ENCODE results near the gene LACC1. TPM values are rescaled to one million over a fixed set of nuclear protein-coding genes. Genes with fewer than 3 reads are reported as not detected.

Gene LACC1
- 2.6 and 4.1 TPM in 2 replicates for total RNA-seq (2014; rRNA removed; shearing (Covaris generic))
- 5.3 and 7.2 TPM in 2 replicates for polyA plus RNA-seq (2015; cell fraction: cytosol; rRNA removed)
- polyA plus RNA-seq (2015; cell fraction: nucleus; rRNA removed): 9.4 and 12.6 TPM in 2 replicates

- peak; percentile 21 for DNase-seq (ENCODE audit: low read depth)
These were observed at the start of gene LACC1 for GRCh38 chr13:43879755-43880181. LACC1 (plus strand) TSS chr13:43879904; CDS start chr13:43880986, 1,082 bp downstream.

GRCh38 chr13:43830497-43830881 is 49.2 kb upstream of the LACC1 start:
- peak; percentile 2 for DNase-seq (ENCODE audit: low read depth)

GRCh38 chr13:43831088-43831487 is 48.6 kb upstream of the LACC1 start:
- DNase-seq (ENCODE audit: low read depth): no peak

- peak; percentile 3 for DNase-seq (ENCODE audit: low read depth)
These were observed 44.0 kb upstream of the LACC1 start for GRCh38 chr13:43835701-43836100.

GRCh38 chr13:43838909-43839308 is 40.8 kb upstream of the LACC1 start:
- no peak for DNase-seq (ENCODE audit: low read depth)

GRCh38 chr13:43846496-43847158 is 33.1 kb upstream of the LACC1 start:
- no peak for DNase-seq (ENCODE audit: low read depth)

- DNase-seq (ENCODE audit: low read depth): peak; percentile 72
These were observed 31.6 kb upstream of the LACC1 start for GRCh38 chr13:43848001-43848649.

- no peak for DNase-seq (ENCODE audit: low read depth)
These were observed 28.8 kb upstream of the LACC1 start for GRCh38 chr13:43850873-43851272.

GRCh38 chr13:43852923-43853404 is 26.7 kb upstream of the LACC1 start:
- DNase-seq (ENCODE audit: low read depth): no peak

- peak; percentile 17 for DNase-seq (ENCODE audit: low read depth)
These were observed 17.8 kb upstream of the LACC1 start for GRCh38 chr13:43861863-43862262.

- DNase-seq (ENCODE audit: low read depth): peak; percentile 18
These were observed 14.8 kb upstream of the LACC1 start for GRCh38 chr13:43864921-43865320.

GRCh38 chr13:43865892-43866291 is 13.8 kb upstream of the LACC1 start:
- peak; percentile 70 for DNase-seq (ENCODE audit: low read depth)

- no peak for DNase-seq (ENCODE audit: low read depth)
These were observed 7.5 kb upstream of the LACC1 start for GRCh38 chr13:43872181-43872580.

GRCh38 chr13:43874504-43875092 is 5.1 kb upstream of the LACC1 start:
- DNase-seq (ENCODE audit: low read depth): peak; percentile 22

- no peak for DNase-seq (ENCODE audit: low read depth)
These were observed 3.3 kb upstream of the LACC1 start for GRCh38 chr13:43876366-43876765.

GRCh38 chr13:43877326-43877725 is 2.4 kb upstream of the LACC1 start:
- no peak for DNase-seq (ENCODE audit: low read depth)

GRCh38 chr13:43877766-43878165 is 1.9 kb upstream of the LACC1 start:
- DNase-seq (ENCODE audit: low read depth): no peak

GRCh38 chr13:43878892-43879754 is 581 bp upstream of the LACC1 start, which contains the start of gene CCDC122:
CCDC122 (minus strand) TSS chr13:43879740; CDS start chr13:43869376, 10,364 bp downstream.
- peak; percentile 67 for DNase-seq (ENCODE audit: low read depth)

- no peak for DNase-seq (ENCODE audit: low read depth)
These were observed 631 bp downstream of the LACC1 start for GRCh38 chr13:43880214-43880855.

GRCh38 chr13:43880926-43881325 is 1.2 kb downstream of the LACC1 start:
- DNase-seq (ENCODE audit: low read depth): no peak

GRCh38 chr13:43881580-43881979 is 1.9 kb downstream of the LACC1 start:
- DNase-seq (ENCODE audit: low read depth): no peak

All from HT1080 (cell line).